Caco-2 (cell line): ENCODE results near the gene SH3BP4. TPM values are rescaled to one million over a fixed set of nuclear protein-coding genes. Genes with fewer than 3 reads are reported as not detected.

ENCODE experiments used
- BruUV-seq: library from RNA; stranded (reverse); fragments of 400-500 nt; replicated peaks from 2 replicates; lab custom pipeline; 2021; lab: Mats Ljungman, UMichigan
- CTCF ChIA-PET: fragments of 300-600 bp; sonication (Branson Sonifier 250); formaldehyde crosslinking; loops from one replicate; lab custom pipeline; 2022; ENCODE audit warnings: antibody characterized with exemption; lab: Charles Lee
- POLR2A ChIA-PET: fragments of 300-600 bp; sonication (Branson Sonifier 250); formaldehyde crosslinking; loops from one replicate; lab custom pipeline; 2022; ENCODE audit warnings: antibody characterized with exemption; lab: Charles Lee
- DNase-seq, 2 experiments: peaks; one replicate each; pipeline versions ENCODE4 v3.0.0 to v3.0.0-alpha.2; 2020 to 2022
- H3K27me3 ChIP-seq: replicated peaks from 2 replicates; pipeline ENCODE4 v1.6.0; 2011; ENCODE audit warnings: low read length; ENCODE audit not compliant: control insufficient read depth, insufficient read depth
- H3K36me3 ChIP-seq: 2 replicates; pipeline ENCODE4 v1.5.1; 2011; ENCODE audit warnings: low read length; ENCODE audit not compliant: control insufficient read depth, insufficient read depth
- H3K4me1 ChIP-seq: fragments of 250-450 bp; sonication (Bioruptor Pico); 2 replicates; pipeline ENCODE4 v1.5.1; 2020; ENCODE audit warnings: mild to moderate bottlenecking
- H3K4me3 ChIP-seq: 2 replicates; pipeline ENCODE4 v1.5.1; 2011; ENCODE audit warnings: low read depth, mild to moderate bottlenecking, control low read depth, low read length
- H3K9me3 ChIP-seq: fragments of 250-450 bp; sonication (Bioruptor Pico); 2 replicates; pipeline ENCODE4 v1.5.1; 2020; ENCODE audit warnings: mild to moderate bottlenecking, moderate library complexity
- H3K27ac Mint-ChIP-seq: one replicate; pipeline ENCODE4 v1.8.0; 2022; ENCODE audit warnings: mixed read lengths; ENCODE audit not compliant: unreplicated experiment
- H3K27me3 Mint-ChIP-seq: one replicate; pipeline ENCODE4 v1.8.0; 2022; ENCODE audit warnings: mixed read lengths; ENCODE audit not compliant: insufficient read depth, unreplicated experiment
- H3K36me3 Mint-ChIP-seq: one replicate; pipeline ENCODE4 v1.8.0; 2022; ENCODE audit warnings: mild to moderate bottlenecking, mixed read lengths; ENCODE audit not compliant: insufficient read depth, unreplicated experiment
- H3K4me1 Mint-ChIP-seq: one replicate; pipeline ENCODE4 v1.8.0; 2022; ENCODE audit warnings: low read depth, mixed read lengths; ENCODE audit not compliant: unreplicated experiment
- H3K4me3 Mint-ChIP-seq: one replicate; pipeline ENCODE4 v1.8.0; 2022; ENCODE audit warnings: mild to moderate bottlenecking, moderate library complexity, mixed read lengths; ENCODE audit not compliant: unreplicated experiment
- H3K9me3 Mint-ChIP-seq: one replicate; pipeline ENCODE4 v1.8.0; 2022; ENCODE audit warnings: mixed read lengths; ENCODE audit not compliant: unreplicated experiment
- intact Hi-C: fragments of 100-400 bp; cut with micrococcal nuclease; formaldehyde crosslinking; loops from one replicate; pipeline ENCODE4 v1.10.0; 2022; ENCODE audit not compliant: unreplicated experiment
- total RNA-seq: library from RNA; stranded (reverse); gene quantifications from 2 replicates; pipeline ENCODE4 v1.2.3, GENCODE V29; 2022
- TF ChIP-seq, protein P1 (sequence below), 2 experiments: fragments of 200-600 bp in 1 of 2; IDR thresholded peaks; 1 replicate in 1 of 2; 2 replicates in 1 of 2; pipeline versions ENCODE4 v1.5.1 to v1.8.0; 2011 to 2022; ENCODE audit warnings: antibody characterized with exemption in 1 of 2, control low read depth in 1 of 2, inconsistent platforms in 1 of 2, low read depth in 1 of 2, low read length in 1 of 2, mild to moderate bottlenecking in 1 of 2, moderate library complexity in 1 of 2; ENCODE audit not compliant: insufficient read depth in 1 of 2, severe bottlenecking in 1 of 2, unreplicated experiment in 1 of 2

Gene SH3BP4
- total RNA-seq, 1 experiment from 2014 or later, result 29.9 TPM

DNA sequence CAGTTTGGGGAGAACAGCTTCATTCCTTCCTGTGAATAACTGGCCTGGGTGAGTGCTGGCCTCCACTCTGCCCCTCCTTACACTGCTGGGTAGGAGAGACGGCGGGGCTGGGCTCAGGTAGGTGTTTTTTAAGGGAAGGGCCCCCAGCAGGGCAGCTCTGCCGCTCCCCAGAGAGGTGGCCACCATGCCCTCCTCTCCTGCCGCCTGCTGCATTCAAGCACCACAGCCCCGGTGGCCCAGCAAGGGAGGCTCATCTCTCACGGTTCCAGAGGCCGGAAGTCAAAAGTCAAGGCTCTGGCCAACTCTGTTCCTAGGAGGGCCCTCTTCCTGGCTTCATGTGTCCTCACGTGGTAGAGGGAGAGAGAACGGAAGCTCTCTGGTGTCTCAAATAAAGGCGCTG, 81.1 kb downstream of the SH3BP4 start:
- intact Hi-C loops, result no loop called here
- H3K27ac Mint-ChIP-seq, result no peak overlapping the region
- CTCF ChIA-PET, result no interaction called here
- Histone ChIP-seq H3K4me3 (no peak overlapping the region), H3K9me3 (no peaks in the 10 kb centered on the region), H3K36me3 (no peaks in the 10 kb centered on the region), H3K4me1 (no peaks in the 10 kb centered on the region), H3K27me3 (no peaks in the 10 kb centered on the region)
- peaks cover 25% of the 10 kb centered on the region for H3K36me3 Mint-ChIP-seq
- BruUV-seq, result no TSS peak
- H3K27me3 Mint-ChIP-seq, result no peaks in the 10 kb centered on the region
- POLR2A ChIA-PET, result no interaction called here
- DNase-seq, result no peak
- H3K9me3 Mint-ChIP-seq, result no peaks in the 10 kb centered on the region
- H3K4me3 Mint-ChIP-seq, result no peak overlapping the region
- TF ChIP-seq, protein P1, sequence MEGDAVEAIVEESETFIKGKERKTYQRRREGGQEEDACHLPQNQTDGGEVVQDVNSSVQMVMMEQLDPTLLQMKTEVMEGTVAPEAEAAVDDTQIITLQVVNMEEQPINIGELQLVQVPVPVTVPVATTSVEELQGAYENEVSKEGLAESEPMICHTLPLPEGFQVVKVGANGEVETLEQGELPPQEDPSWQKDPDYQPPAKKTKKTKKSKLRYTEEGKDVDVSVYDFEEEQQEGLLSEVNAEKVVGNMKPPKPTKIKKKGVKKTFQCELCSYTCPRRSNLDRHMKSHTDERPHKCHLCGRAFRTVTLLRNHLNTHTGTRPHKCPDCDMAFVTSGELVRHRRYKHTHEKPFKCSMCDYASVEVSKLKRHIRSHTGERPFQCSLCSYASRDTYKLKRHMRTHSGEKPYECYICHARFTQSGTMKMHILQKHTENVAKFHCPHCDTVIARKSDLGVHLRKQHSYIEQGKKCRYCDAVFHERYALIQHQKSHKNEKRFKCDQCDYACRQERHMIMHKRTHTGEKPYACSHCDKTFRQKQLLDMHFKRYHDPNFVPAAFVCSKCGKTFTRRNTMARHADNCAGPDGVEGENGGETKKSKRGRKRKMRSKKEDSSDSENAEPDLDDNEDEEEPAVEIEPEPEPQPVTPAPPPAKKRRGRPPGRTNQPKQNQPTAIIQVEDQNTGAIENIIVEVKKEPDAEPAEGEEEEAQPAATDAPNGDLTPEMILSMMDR (IDR thresholded peaks at IDR 0.05; ENCODE audit: insufficient read depth in 1 of 2, low read depth in 1 of 2, low read length in 1 of 2, severe bottlenecking in 1 of 2, unreplicated experiment in 1 of 2), result no peak
- peaks cover 7% of the 10 kb centered on the region for H3K4me1 Mint-ChIP-seq

DNA sequence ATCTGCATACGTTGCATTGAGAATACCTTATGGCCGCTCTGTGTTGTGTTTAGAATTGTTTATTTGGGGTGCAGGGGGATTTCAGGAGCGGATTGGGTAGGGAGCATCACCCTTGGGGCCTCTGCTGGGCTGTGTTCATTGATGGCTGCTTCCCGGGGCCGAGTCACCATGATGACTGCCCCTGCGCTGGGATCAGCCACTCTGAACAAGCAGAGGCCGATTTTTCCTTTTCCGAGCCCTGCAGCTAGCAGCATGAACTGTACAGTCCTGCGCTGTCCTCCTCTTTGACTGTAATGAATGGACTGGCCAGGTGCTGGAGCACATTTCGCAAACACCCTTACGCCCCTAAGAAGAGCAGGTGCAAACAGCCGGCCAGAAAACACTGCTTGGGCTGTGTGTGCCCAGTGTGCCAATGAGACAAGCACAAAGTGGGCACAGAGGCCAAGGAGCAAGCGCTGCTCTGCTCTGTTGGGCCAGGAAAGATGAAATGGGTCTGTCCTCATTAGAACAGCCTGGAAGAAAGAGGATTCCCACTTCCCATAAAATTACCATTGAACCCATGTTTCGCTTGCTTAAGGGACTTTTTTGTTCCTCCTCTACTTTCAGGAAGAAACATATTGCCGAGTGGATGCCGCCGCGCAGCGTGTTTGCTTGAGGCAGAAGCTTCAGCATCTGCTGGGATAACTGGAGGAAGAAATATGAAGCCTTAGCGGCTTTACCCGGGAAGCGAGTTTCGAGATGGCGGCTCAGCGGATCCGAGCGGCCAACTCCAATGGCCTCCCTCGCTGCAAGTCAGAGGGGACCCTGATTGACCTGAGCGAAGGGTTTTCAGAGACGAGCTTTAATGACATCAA, 82.7 kb downstream of the SH3BP4 start:
- no peaks in the 10 kb centered on the region for H3K9me3 ChIP-seq
- H3K4me1 Mint-ChIP-seq, result peaks cover 6% of the 10 kb centered on the region
- H3K27ac Mint-ChIP-seq, result no peak overlapping the region
- BruUV-seq, result no TSS peak
- no peak overlapping the region for H3K4me3 ChIP-seq
- TF ChIP-seq, protein P1 (IDR thresholded peaks at IDR 0.05; ENCODE audit: insufficient read depth in 1 of 2, low read depth in 1 of 2, low read length in 1 of 2, severe bottlenecking in 1 of 2, unreplicated experiment in 1 of 2), result no peak
- intact Hi-C loops, result no loop called here
- no peaks in the 10 kb centered on the region for H3K4me1 ChIP-seq
- H3K27me3 Mint-ChIP-seq, result no peaks in the 10 kb centered on the region
- DNase-seq, result no peak
- no peak overlapping the region for H3K4me3 Mint-ChIP-seq
- no peaks in the 10 kb centered on the region for H3K9me3 Mint-ChIP-seq
- POLR2A ChIA-PET, result no interaction called here
- H3K36me3 ChIP-seq, result no peaks in the 10 kb centered on the region
- H3K27me3 ChIP-seq, result no peaks in the 10 kb centered on the region
- CTCF ChIA-PET, result no interaction called here
- peaks cover 17% of the 10 kb centered on the region for H3K36me3 Mint-ChIP-seq

DNA sequence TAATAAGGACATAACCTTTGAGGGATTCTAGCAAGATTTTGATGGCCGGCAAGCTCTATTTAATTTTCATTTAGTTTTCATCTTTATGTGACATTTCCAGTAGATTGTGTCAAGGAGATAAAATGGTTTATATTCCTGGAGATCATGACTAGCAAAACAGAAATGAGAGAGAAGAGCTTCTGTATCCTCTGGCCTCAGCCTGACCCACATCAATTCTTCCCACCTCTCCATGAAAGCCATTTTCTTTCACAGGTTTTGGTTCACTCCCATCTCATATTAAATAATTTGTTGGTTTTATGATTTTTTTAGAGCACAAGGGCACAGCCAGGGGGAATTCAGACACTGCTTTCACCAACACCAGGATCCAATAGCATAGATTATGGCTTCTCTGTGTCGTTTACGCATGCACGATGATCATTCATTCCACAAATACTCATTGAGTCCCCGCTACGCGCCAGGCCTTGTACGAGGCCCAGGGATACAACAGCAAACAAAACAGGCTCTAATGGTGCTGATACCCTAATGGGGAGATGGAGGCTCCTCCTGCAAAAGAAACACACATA, 85.9 kb downstream of the SH3BP4 start:
- no peak overlapping the region for H3K27ac Mint-ChIP-seq
- H3K27me3 Mint-ChIP-seq, result no peaks in the 10 kb centered on the region

More for the DNA sequence above, 85.9 kb downstream of the SH3BP4 start:
- H3K9me3 Mint-ChIP-seq, result no peaks in the 10 kb centered on the region
- TF ChIP-seq, protein P1 (IDR thresholded peaks at IDR 0.05; ENCODE audit: insufficient read depth in 1 of 2, low read depth in 1 of 2, low read length in 1 of 2, severe bottlenecking in 1 of 2, unreplicated experiment in 1 of 2), result no peak
- Histone ChIP-seq H3K4me1 (no peaks in the 10 kb centered on the region), H3K9me3 (no peaks in the 10 kb centered on the region), H3K4me3 (no peak overlapping the region), H3K27me3 (no peaks in the 10 kb centered on the region), H3K36me3 (no peaks in the 10 kb centered on the region)
- intact Hi-C loops, result no loop called here
- H3K36me3 Mint-ChIP-seq, result peaks cover 31% of the 10 kb centered on the region
- POLR2A ChIA-PET, result no interaction called here
- H3K4me3 Mint-ChIP-seq, result no peak overlapping the region
- no peak for DNase-seq
- H3K4me1 Mint-ChIP-seq, result no peaks in the 10 kb centered on the region
- BruUV-seq, result no TSS peak
- CTCF ChIA-PET, result no interaction called here
